ENCODE results near the gene PIM1.

Gene PIM1

GRCh38 chr6:37212268-37212667 lies 42.3 kb downstream of the PIM1 start:
- no peaks in the 10 kb centered on the region for H3K27me3 ChIP-seq (ENCODE audit: insufficient read depth, poor library complexity, severe bottlenecking)

GRCh38 chr6:37218061-37218460 lies 48.1 kb downstream of the PIM1 start:
- Histone ChIP-seq H3K27ac (replicated peaks) (no peak overlapping the region), H3K4me3 (replicated peaks; ENCODE audit: insufficient read depth, low read length) (no peak overlapping the region), H3K27me3 (ENCODE audit: insufficient read depth, poor library complexity, severe bottlenecking) (no peaks in the 10 kb centered on the region)
- TF ChIP-seq SPI1 (IDR thresholded peaks at IDR 0.05; ENCODE audit: borderline replicate concordance, low read depth) (no peak), POLR2AphosphoS5 (IDR thresholded peaks at IDR 0.05; ENCODE audit: low read depth) (no peak)
- DNase-seq (ENCODE audit: low read depth in 1 of 2, low spot score in 1 of 2), result no peak

More at GRCh38 chr6:37212268-37212667, 42.3 kb downstream of the PIM1 start:
- DNase-seq (ENCODE audit: low read depth in 1 of 2, low spot score in 1 of 2), result no peak
- Histone ChIP-seq H3K27ac (replicated peaks) (no peak overlapping the region), H3K4me3 (replicated peaks; ENCODE audit: insufficient read depth, low read length) (no peak overlapping the region)
- TF ChIP-seq GABPA (IDR thresholded peaks at IDR 0.05; ENCODE audit: low read depth), result no peak
- no peak for TF ChIP-seq CTCF (IDR thresholded peaks at IDR 0.05; ENCODE audit: insufficient read depth, low read length)
- no peak for TF ChIP-seq SPI1 (IDR thresholded peaks at IDR 0.05; ENCODE audit: borderline replicate concordance, low read depth)
- no peak for TF ChIP-seq POLR2AphosphoS5 (IDR thresholded peaks at IDR 0.05; ENCODE audit: low read depth)
- no peak for TF ChIP-seq REST (IDR thresholded peaks at IDR 0.05; ENCODE audit: insufficient replicate concordance, low read depth)

- DNase-seq (ENCODE audit: low read depth in 1 of 2, low spot score in 1 of 2), result peak in 1 of 2 experiments; percentile 36
- Histone ChIP-seq H3K27me3 (ENCODE audit: insufficient read depth, poor library complexity, severe bottlenecking) (no peaks in the 10 kb centered on the region), H3K4me3 (replicated peaks; ENCODE audit: insufficient read depth, low read length) (no peak overlapping the region), H3K27ac (replicated peaks) (no peak overlapping the region)
- TF ChIP-seq REST (IDR thresholded peaks at IDR 0.05; ENCODE audit: insufficient replicate concordance, low read depth), result no peak
- no peak for TF ChIP-seq GABPA (IDR thresholded peaks at IDR 0.05; ENCODE audit: low read depth)
- TF ChIP-seq SPI1 (IDR thresholded peaks at IDR 0.05; ENCODE audit: borderline replicate concordance, low read depth), result no peak
- no peak for TF ChIP-seq CTCF (IDR thresholded peaks at IDR 0.05; ENCODE audit: insufficient read depth, low read length)
- TF ChIP-seq POLR2AphosphoS5 (IDR thresholded peaks at IDR 0.05; ENCODE audit: low read depth), result no peak
Observed at GRCh38 chr6:37218511-37218910, 48.6 kb downstream of the PIM1 start.

GRCh38 chr6:37221585-37222124 lies 51.7 kb downstream of the PIM1 start:
- TF ChIP-seq CTCF (IDR thresholded peaks at IDR 0.05; ENCODE audit: insufficient read depth, low read length) (no peak), SPI1 (IDR thresholded peaks at IDR 0.05; ENCODE audit: borderline replicate concordance, low read depth) (no peak), GABPA (IDR thresholded peaks at IDR 0.05; ENCODE audit: low read depth) (no peak), POLR2AphosphoS5 (IDR thresholded peaks at IDR 0.05; ENCODE audit: low read depth) (no peak), REST (IDR thresholded peaks at IDR 0.05; ENCODE audit: insufficient replicate concordance, low read depth) (no peak)
- Histone ChIP-seq H3K4me3 (replicated peaks; ENCODE audit: insufficient read depth, low read length) (no peak overlapping the region), H3K27me3 (ENCODE audit: insufficient read depth, poor library complexity, severe bottlenecking) (no peaks in the 10 kb centered on the region), H3K27ac (replicated peaks) (no peak overlapping the region)
- peak in 1 of 2 experiments; percentile 17 for DNase-seq (ENCODE audit: low read depth in 1 of 2, low spot score in 1 of 2)

Data from HL-60 (cell line).